Endothelial cell of umbilical vein (primary cell): ENCODE measurements around the gene MOB3B. TPM values are rescaled to one million over a fixed set of nuclear protein-coding genes. Genes with fewer than 3 reads are reported as not detected.

ENCODE experiments used
- BruUV-seq: library from RNA; stranded (reverse); fragments of 400-500 nt; replicated peaks from 2 replicates; lab custom pipeline; 2021; lab: Mats Ljungman, UMichigan
- CTCF ChIA-PET: fragments of 300-600, 350-600 bp; sonication (Branson Sonifier 250); formaldehyde crosslinking; loops from one replicate; lab custom pipeline; 2021; ENCODE audit warnings: antibody characterized with exemption, inconsistent platforms; lab: Charles Lee
- POLR2A ChIA-PET: fragments of 300-600, 350-600 bp; sonication (Branson Sonifier 250); formaldehyde crosslinking; loops from one replicate; lab custom pipeline; 2021; ENCODE audit warnings: antibody characterized with exemption, inconsistent platforms; lab: Charles Lee
- DNase-seq: peaks from one replicate; pipeline ENCODE4 v3.0.0-alpha.2; 2011; ENCODE audit warnings: low read depth, low spot score
- FAIRE-seq: peaks from 2 replicates; lab custom pipeline; 2011; peaks lifted over from hg19 to GRCh38; lab: Jason Lieb, UNC
- H2AFZ ChIP-seq: 2 replicates; pipeline ENCODE4 v1.6.0; 2012; ENCODE audit warnings: low read depth, low read length, control low read depth, inconsistent platforms
- H3K27ac ChIP-seq: 2 replicates; pipeline ENCODE4 v1.5.1; 2011; ENCODE audit warnings: low read depth, mild to moderate bottlenecking, control low read depth, low read length, moderate library complexity; ENCODE audit not compliant: insufficient read depth
- H3K27me3 ChIP-seq, 2 experiments: 2 replicates each; pipeline versions ENCODE4 v1.6.0 to v1.6.1; 2011; ENCODE audit warnings: low read length in 2 of 2, mixed read lengths in 1 of 2; ENCODE audit not compliant: control insufficient read depth in 2 of 2, insufficient read depth in 2 of 2
- H3K36me3 ChIP-seq, 2 experiments: 2 replicates in 1 of 2; 3 replicates in 1 of 2; pipeline ENCODE4 v1.5.1; 2011; ENCODE audit warnings: low read length in 2 of 2, mild to moderate bottlenecking in 1 of 2, moderate library complexity in 1 of 2; ENCODE audit not compliant: control insufficient read depth in 2 of 2, insufficient read depth in 2 of 2; ENCODE audit errors: extremely low read depth in 1 of 2
- H3K4me1 ChIP-seq: 3 replicates; pipeline ENCODE4 v1.5.1; 2011; ENCODE audit warnings: mild to moderate bottlenecking, low read length; ENCODE audit not compliant: control insufficient read depth, insufficient read depth; ENCODE audit errors: extremely low read depth
- H3K4me2 ChIP-seq: 2 replicates; pipeline ENCODE4 v1.6.1; 2011; ENCODE audit warnings: low read length, control low read depth, mixed read lengths; ENCODE audit not compliant: insufficient read depth
- H3K4me3 ChIP-seq, 3 experiments: fragments of 200-600 bp in 1 of 3; sonication (generic), shearing (Covaris generic) in 1 of 3; replicated peaks in 1 of 3; 2 replicates each; pipeline ENCODE4 v1.5.1; 2011 to 2016; ENCODE audit warnings: control low read depth in 3 of 3, low read length in 3 of 3, mild to moderate bottlenecking in 2 of 3, inconsistent platforms in 1 of 3, low read depth in 1 of 3, moderate library complexity in 1 of 3; ENCODE audit not compliant: insufficient read depth in 1 of 3
- H3K79me2 ChIP-seq: 2 replicates; pipeline ENCODE4 v1.6.0; 2012; ENCODE audit warnings: low read length, inconsistent platforms; ENCODE audit not compliant: control insufficient read depth, insufficient read depth
- H3K9ac ChIP-seq: replicated peaks from 2 replicates; pipeline ENCODE3; 2011; ENCODE audit warnings: low read length, control low read depth; ENCODE audit not compliant: insufficient read depth; ENCODE audit errors: extremely low read depth
- H3K9me1 ChIP-seq: replicated peaks from 3 replicates; pipeline ENCODE4 v1.6.0; 2011; ENCODE audit warnings: mild to moderate bottlenecking, low read length; ENCODE audit not compliant: control insufficient read depth, insufficient read depth; ENCODE audit errors: extremely low read depth
- H3K9me3 ChIP-seq: replicated peaks from 2 replicates; pipeline ENCODE4 v1.5.1; 2012; ENCODE audit warnings: low read length, inconsistent platforms; ENCODE audit not compliant: control insufficient read depth, insufficient read depth
- H4K20me1 ChIP-seq: replicated peaks from 2 replicates; pipeline ENCODE3; 2011; ENCODE audit warnings: mild to moderate bottlenecking, low read length; ENCODE audit not compliant: control insufficient read depth, insufficient read depth; ENCODE audit errors: extremely low read depth
- EZH2 ChIP-seq: IDR thresholded peaks from 2 replicates; pipeline ENCODE4 v1.6.1; 2012; ENCODE audit warnings: borderline replicate concordance, low read depth, mild to moderate bottlenecking, moderate library complexity, low read length, inconsistent platforms; ENCODE audit not compliant: severe bottlenecking
- FOS ChIP-seq: IDR thresholded peaks from 2 replicates; pipeline ENCODE4 v1.6.1; 2011; ENCODE audit warnings: mild to moderate bottlenecking, low read length, moderate library complexity, borderline replicate concordance; ENCODE audit not compliant: insufficient read depth
- JUN ChIP-seq: IDR thresholded peaks from 2 replicates; pipeline ENCODE4 v1.6.1; 2011; ENCODE audit warnings: borderline replicate concordance, low read depth; ENCODE audit not compliant: insufficient read length, insufficient read depth
- MAX ChIP-seq: IDR thresholded peaks from 2 replicates; pipeline ENCODE4 v1.6.1; 2011; ENCODE audit not compliant: insufficient read depth, insufficient read length
- POLR2AphosphoS5 ChIP-seq: IDR thresholded peaks from 2 replicates; pipeline ENCODE4 v1.6.1; 2012; ENCODE audit warnings: low read depth, mild to moderate bottlenecking, control low read depth, low read length, moderate library complexity; ENCODE audit not compliant: insufficient read depth
- dilution Hi-C: fragments of 300-500 bp; cut with MboI; formaldehyde crosslinking; loops from one replicate; pipeline ENCODE4 v1.15.0; 2019; ENCODE audit warnings: low sequenced_read_pairs; ENCODE audit not compliant: extremely low pct_ligation_motif_present
- intact Hi-C: fragments of 100-400 bp; cut with micrococcal nuclease; formaldehyde crosslinking; loops from one replicate; pipeline ENCODE4 v1.10.0; 2022
- polyA plus RNA-seq, 4 experiments: library from polyadenylated mRNA; depleted of rRNA in 3 of 4; stranded (reverse) in 3 of 4; unstranded in 1 of 4; fragments of >200 nt; gene quantifications; 2 replicates each; pipeline versions ENCODE4 v1.2.1 to v1.2.3, GENCODE V29; 2011 to 2012; ENCODE audit warnings: missing spikeins in 1 of 4
- total RNA-seq: library from RNA; stranded (reverse); gene quantifications from 2 replicates; pipeline ENCODE4 v1.2.3, GENCODE V29; 2021
- TF ChIP-seq, protein P1 (sequence below), 2 donors: IDR thresholded peaks; 1 replicate in 1 of 2; 2 replicates in 1 of 2; pipeline ENCODE4 v1.5.1; 2011; ENCODE audit warnings: low read length in 2 of 2, mild to moderate bottlenecking in 2 of 2, moderate library complexity in 2 of 2, control low read depth in 1 of 2, inconsistent platforms in 1 of 2, low read depth in 1 of 2; ENCODE audit not compliant: insufficient read depth in 1 of 2; ENCODE audit errors: extremely low read depth in 1 of 2

Gene MOB3B
- total and polyA plus RNA-seq, 2 donors (not counting 3 experiments of a cell fraction or from before 2014, with no cell fraction given) = 0.03 TPM; not detected in 1

DNA sequence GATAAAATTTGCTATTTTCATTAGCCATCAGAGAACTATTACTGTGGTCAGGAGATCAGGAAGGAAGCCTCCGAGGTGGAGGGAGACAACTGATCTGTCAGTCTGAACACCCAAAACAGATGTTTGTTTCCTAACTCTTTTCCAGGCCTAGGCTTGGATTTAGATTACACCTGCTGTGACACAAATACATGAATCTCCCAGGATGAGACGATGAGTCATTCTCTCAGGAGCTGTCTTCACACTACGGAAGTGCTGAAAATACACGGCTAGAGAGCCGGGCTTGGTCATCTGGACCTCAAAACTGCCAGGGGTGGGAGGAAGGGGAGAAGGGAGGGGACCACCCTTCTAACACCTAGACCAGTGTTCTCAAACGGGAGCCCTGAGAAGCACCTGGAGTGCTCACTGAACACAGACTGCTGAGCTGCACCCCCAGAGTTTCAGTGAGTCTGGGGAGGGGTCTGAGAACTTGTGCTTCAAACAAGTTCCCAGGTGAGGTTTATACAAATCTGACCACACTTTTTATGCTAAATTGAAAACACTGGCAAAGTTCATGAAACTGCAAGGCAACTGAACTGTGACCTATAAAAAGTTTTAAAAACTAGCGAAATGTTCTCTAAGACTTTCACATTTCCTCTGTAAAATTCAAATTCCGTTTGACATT, 152.3 kb downstream of the MOB3B start:
- no peaks in the 10 kb centered on the region for H3K79me2 ChIP-seq

More for the DNA sequence above, 152.3 kb downstream of the MOB3B start:
- Histone ChIP-seq H3K9me3 (no peaks in the 10 kb centered on the region), H3K36me3 (no peaks in the 10 kb centered on the region), H2AFZ (no peak overlapping the region), H3K4me3 (no peak overlapping the region), H3K9ac (no peak overlapping the region), H3K4me1 (no peaks in the 10 kb centered on the region), H3K4me2 (no peak overlapping the region), H3K9me1 (no peaks in the 10 kb centered on the region), H3K27ac (no peak overlapping the region), H4K20me1 (no peaks in the 10 kb centered on the region), H3K27me3 (no peaks in the 10 kb centered on the region)
- POLR2A ChIA-PET = no interaction called here
- BruUV-seq = no TSS peak
- intact Hi-C loops = no loop called here
- CTCF ChIA-PET = no interaction called here
- no peak for TF ChIP-seq MAX
- no peak for TF ChIP-seq POLR2AphosphoS5
- TF ChIP-seq EZH2 = no peak
- TF ChIP-seq, protein P1, sequence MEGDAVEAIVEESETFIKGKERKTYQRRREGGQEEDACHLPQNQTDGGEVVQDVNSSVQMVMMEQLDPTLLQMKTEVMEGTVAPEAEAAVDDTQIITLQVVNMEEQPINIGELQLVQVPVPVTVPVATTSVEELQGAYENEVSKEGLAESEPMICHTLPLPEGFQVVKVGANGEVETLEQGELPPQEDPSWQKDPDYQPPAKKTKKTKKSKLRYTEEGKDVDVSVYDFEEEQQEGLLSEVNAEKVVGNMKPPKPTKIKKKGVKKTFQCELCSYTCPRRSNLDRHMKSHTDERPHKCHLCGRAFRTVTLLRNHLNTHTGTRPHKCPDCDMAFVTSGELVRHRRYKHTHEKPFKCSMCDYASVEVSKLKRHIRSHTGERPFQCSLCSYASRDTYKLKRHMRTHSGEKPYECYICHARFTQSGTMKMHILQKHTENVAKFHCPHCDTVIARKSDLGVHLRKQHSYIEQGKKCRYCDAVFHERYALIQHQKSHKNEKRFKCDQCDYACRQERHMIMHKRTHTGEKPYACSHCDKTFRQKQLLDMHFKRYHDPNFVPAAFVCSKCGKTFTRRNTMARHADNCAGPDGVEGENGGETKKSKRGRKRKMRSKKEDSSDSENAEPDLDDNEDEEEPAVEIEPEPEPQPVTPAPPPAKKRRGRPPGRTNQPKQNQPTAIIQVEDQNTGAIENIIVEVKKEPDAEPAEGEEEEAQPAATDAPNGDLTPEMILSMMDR (IDR thresholded peaks at IDR 0.05; ENCODE audit: extremely low read depth in 1 of 2, insufficient read depth in 1 of 2, low read depth in 1 of 2, low read length in 2 of 2) = no peak
- TF ChIP-seq JUN = peak; percentile 4
- TF ChIP-seq FOS = no peak
- FAIRE-seq (no peak), DNase-seq (no peak)
- dilution Hi-C loops = no loop called here
